ENCODE results near the gene CEACAM18.

Gene CEACAM18

GRCh38 chr19:51531349-51532315, 53.3 kb downstream of the CEACAM18 start, which contains the start of gene SIGLEC6:
SIGLEC6 (minus strand) TSS chr19:51531670; CDS start chr19:51531648, 22 bp downstream.
- peak; percentile 21 for DNase-seq (ENCODE audit: low spot score)

- no peak for DNase-seq (ENCODE audit: low spot score)
Measured at GRCh38 chr19:51535535-51535934, 57.2 kb downstream of the CEACAM18 start.

- no peak for DNase-seq (ENCODE audit: low spot score)
Measured at GRCh38 chr19:51539821-51540366, 61.6 kb downstream of the CEACAM18 start.
